ENCODE data around the gene PPIG.
"Not testable (repeated sequence)": the region's sequence is repeated elsewhere in the genome, so short reads cannot be mapped to it uniquely, and the experiment has no call there.

DNA sequence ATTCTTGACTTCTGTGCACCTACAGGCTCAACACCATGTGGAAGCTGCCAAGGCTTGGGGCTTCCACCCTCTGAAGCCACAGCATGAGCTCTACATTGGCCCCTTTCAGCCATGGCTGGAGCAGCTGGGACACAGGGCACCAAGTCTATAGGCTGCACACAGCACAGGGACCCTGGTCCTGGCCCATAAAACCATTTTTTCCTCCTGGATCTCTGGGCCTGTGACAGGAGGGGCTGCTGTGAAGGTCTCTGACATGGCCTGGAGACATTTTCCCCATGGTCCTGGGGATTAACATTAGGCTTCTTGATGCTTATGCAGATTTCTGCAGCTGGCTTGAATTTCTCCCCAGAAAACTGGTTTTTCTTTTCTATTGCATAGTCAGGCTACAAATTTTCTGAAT lies 103.8 kb downstream of the PPIG start:
- TF ChIP-seq CTCF (IDR thresholded peaks at IDR 0.05; ENCODE audit: low read depth, low read length); EZH2phosphoT487 (IDR thresholded peaks at IDR 0.05; ENCODE audit: low read depth): not testable (repeated sequence)

Data from OCI-LY3 (cell line).